Measurements from ENCODE around the gene ZNF407. TPM values are rescaled to one million over a fixed set of nuclear protein-coding genes. Genes with fewer than 3 reads are reported as not detected.
A peak's percentile ranks its signal among the peaks of the same experiment; 100 is the strongest.

ZNF407 gene
- total and polyA plus RNA-seq, 4 donors, result 2.8 to 34.9 (median 9.5) TPM

DNA sequence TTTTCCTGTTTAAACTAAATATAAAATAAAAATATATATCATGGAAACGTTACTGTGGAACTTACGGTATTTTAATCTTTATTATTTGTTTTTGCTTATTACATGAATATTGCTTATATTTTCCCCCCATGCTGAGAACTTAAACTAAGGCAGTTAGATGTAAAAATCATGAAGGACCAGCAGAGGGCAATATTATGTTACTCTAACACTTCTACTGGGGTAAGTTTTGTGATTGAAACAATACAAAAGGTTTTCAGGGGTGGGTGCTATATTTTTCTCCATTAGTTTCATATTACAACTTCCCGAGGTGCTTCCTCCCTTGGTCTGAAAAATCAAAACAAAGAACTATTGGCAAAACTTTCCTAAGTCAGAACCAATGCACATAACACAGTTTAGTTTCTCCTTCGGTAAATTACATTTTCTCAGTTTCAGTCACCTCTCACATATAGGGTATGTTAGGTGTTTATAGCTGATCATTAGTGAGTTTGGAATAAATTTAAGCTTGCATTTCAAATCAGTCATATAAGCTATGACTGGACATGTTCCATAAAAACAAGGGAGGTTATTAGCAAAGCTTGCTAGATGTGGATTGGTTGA is 54.8 kb downstream of the ZNF407 start:
- Histone ChIP-seq H3K4me1 (ENCODE audit: control insufficient read depth in 5 of 5, insufficient read depth in 5 of 5, low read length in 5 of 5) (peaks cover 0 to 7% (median 2%) of the 10 kb centered on the region in 5 donors), H3K4me3 (no peak overlapping the region), H3K27me3 (ENCODE audit: control insufficient read depth in 3 of 3, insufficient read depth in 3 of 3, low read length in 2 of 3) (no peaks in the 10 kb centered on the region), H3K9ac (ENCODE audit: insufficient read depth in 1 of 2, low read length in 2 of 2) (no peak overlapping the region), H3K9me3 (ENCODE audit: control insufficient read depth in 4 of 4, insufficient read depth in 3 of 4, low read length in 3 of 4) (no peaks in the 10 kb centered on the region), H3K27ac (ENCODE audit: low read depth in 1 of 2, low read length in 1 of 2) (no peak overlapping the region), H3K36me3 (ENCODE audit: control insufficient read depth in 4 of 4, insufficient read depth in 4 of 4, low read length in 4 of 4) (peaks cover 0 to 9% (median under 1%) of the 10 kb centered on the region in 4 donors)
- ATAC-seq (ENCODE audit: insufficient read depth, low FRiP score) (no peak), DNase-seq (peak in 2 of 3 donors; percentile 70 to 73)
- TF ChIP-seq, protein P1, sequence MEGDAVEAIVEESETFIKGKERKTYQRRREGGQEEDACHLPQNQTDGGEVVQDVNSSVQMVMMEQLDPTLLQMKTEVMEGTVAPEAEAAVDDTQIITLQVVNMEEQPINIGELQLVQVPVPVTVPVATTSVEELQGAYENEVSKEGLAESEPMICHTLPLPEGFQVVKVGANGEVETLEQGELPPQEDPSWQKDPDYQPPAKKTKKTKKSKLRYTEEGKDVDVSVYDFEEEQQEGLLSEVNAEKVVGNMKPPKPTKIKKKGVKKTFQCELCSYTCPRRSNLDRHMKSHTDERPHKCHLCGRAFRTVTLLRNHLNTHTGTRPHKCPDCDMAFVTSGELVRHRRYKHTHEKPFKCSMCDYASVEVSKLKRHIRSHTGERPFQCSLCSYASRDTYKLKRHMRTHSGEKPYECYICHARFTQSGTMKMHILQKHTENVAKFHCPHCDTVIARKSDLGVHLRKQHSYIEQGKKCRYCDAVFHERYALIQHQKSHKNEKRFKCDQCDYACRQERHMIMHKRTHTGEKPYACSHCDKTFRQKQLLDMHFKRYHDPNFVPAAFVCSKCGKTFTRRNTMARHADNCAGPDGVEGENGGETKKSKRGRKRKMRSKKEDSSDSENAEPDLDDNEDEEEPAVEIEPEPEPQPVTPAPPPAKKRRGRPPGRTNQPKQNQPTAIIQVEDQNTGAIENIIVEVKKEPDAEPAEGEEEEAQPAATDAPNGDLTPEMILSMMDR (IDR thresholded peaks at IDR 0.05; ENCODE audit: control extremely low read depth, extremely low read depth), result peak; percentile 29
- 44 to 58% methylated on average over 4 of the region's 4 CpGs for WGBS, 2 donors

DNA sequence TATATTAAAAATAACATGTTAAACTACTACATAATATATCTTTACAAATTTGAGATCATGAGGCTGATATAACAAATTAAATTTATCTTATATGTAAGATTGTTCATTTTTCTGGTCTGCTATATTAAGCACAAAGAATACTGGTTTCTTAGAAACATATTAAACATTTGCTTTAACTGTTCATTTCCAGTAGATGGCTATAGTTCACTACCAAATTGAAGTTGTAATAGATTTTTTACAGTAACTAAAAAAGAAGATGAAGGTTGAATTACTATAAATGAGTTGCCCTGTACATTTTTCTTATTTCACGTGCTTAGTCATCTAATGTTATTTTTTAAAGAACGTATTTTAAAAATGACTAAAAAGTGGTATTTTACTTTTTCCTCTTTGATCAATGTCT is 57.0 kb downstream of the ZNF407 start:
- peaks cover 0 to 6% (median 0%) of the 10 kb centered on the region in 5 donors for H3K4me1 ChIP-seq (ENCODE audit: control insufficient read depth in 5 of 5, insufficient read depth in 5 of 5, low read length in 5 of 5)
- no peak overlapping the region for H3K27ac ChIP-seq (ENCODE audit: low read depth in 1 of 2, low read length in 1 of 2)
- WGBS, 2 donors, result 80 to 88% methylated on average over 2 of the region's 2 CpGs
- ATAC-seq (ENCODE audit: insufficient read depth, low FRiP score), result no peak
- DNase-seq, result peak in 2 of 3 donors; percentile 61 to 73
- H3K27me3 ChIP-seq (ENCODE audit: control insufficient read depth in 3 of 3, insufficient read depth in 3 of 3, low read length in 2 of 3), result no peaks in the 10 kb centered on the region
- no peak overlapping the region for H3K9ac ChIP-seq (ENCODE audit: insufficient read depth in 1 of 2, low read length in 2 of 2)
- TF ChIP-seq, protein P1 (IDR thresholded peaks at IDR 0.05; ENCODE audit: control extremely low read depth, extremely low read depth), result no peak
- H3K4me3 ChIP-seq, result no peak overlapping the region
- H3K9me3 ChIP-seq (ENCODE audit: control insufficient read depth in 4 of 4, insufficient read depth in 3 of 4, low read length in 3 of 4), result no peaks in the 10 kb centered on the region
- H3K36me3 ChIP-seq (ENCODE audit: control insufficient read depth in 4 of 4, insufficient read depth in 4 of 4, low read length in 4 of 4), result peaks cover 0 to 2% (median 0%) of the 10 kb centered on the region in 4 donors

DNA sequence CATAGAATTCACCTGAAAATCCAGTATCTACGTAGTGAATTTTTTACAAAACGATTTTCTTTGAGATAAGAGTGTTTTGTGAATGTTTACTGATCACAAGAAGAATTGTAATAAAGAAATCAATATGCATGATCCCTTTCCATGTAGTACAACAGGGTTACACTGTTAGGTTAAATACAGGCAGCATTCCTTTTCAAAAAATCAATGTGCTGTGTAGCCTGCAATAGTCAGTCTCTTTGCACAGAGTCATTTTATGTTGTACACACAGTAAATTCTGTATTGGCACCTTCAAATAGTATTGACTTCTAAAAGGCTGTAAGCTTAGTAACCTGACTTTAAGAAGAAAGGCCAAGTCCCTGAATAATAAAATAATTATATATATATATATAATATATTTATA is 63.3 kb downstream of the ZNF407 start:
- H3K4me3 ChIP-seq, result no peak overlapping the region
- TF ChIP-seq, protein P1 (IDR thresholded peaks at IDR 0.05; ENCODE audit: control extremely low read depth, extremely low read depth), result no peak
- no peak for DNase-seq
- no peaks in the 10 kb centered on the region for H3K27me3 ChIP-seq (ENCODE audit: control insufficient read depth in 3 of 3, insufficient read depth in 3 of 3, low read length in 2 of 3)
- no peak overlapping the region for H3K27ac ChIP-seq (ENCODE audit: low read depth in 1 of 2, low read length in 1 of 2)
- H3K4me1 ChIP-seq (ENCODE audit: control insufficient read depth in 5 of 5, insufficient read depth in 5 of 5, low read length in 5 of 5), result peaks cover 0 to 6% (median 0%) of the 10 kb centered on the region in 5 donors
- no peaks in the 10 kb centered on the region for H3K9me3 ChIP-seq (ENCODE audit: control insufficient read depth in 4 of 4, insufficient read depth in 3 of 4, low read length in 3 of 4)
- WGBS, 2 donors, result 95 to 96% methylated on average over 2 of the region's 2 CpGs
- no peak overlapping the region for H3K9ac ChIP-seq (ENCODE audit: insufficient read depth in 1 of 2, low read length in 2 of 2)
- no peak for ATAC-seq (ENCODE audit: insufficient read depth, low FRiP score)
- H3K36me3 ChIP-seq (ENCODE audit: control insufficient read depth in 4 of 4, insufficient read depth in 4 of 4, low read length in 4 of 4), result peaks cover 0 to 1% (median 0%) of the 10 kb centered on the region in 4 donors
